Stimulated activated CD4-positive, alpha-beta T cell treated with anti-CD3 and anti-CD28 coated beads, Interleukin-12 subunit alpha, Interleukin-12 subunit beta, amount 100 ng/mL, for 24 hours (primary cell): ENCODE data around the gene SLC6A18.

ENCODE experiments used
- DNase-seq, 2 experiments: peaks; one replicate each; pipeline ENCODE4 v3.0.0-alpha.2; 2020; ENCODE audit warnings: low read depth in 2 of 2

The SLC6A18 gene

GRCh38 chr5:1186351-1187233 is 38.6 kb upstream of the SLC6A18 start:
- DNase-seq = no peak

GRCh38 chr5:1187234-1187949 is 37.8 kb upstream of the SLC6A18 start:
- no peak for DNase-seq

- DNase-seq = no peak
Measured at GRCh38 chr5:1187950-1188334, 37.2 kb upstream of the SLC6A18 start.

GRCh38 chr5:1188464-1188863 is 36.7 kb upstream of the SLC6A18 start:
- DNase-seq = no peak

- DNase-seq = no peak
Measured at GRCh38 chr5:1189269-1189668, 35.9 kb upstream of the SLC6A18 start.

- DNase-seq = no peak
Measured at GRCh38 chr5:1190278-1190677, 34.9 kb upstream of the SLC6A18 start.

- no peak for DNase-seq
Measured at GRCh38 chr5:1190837-1191239, 34.3 kb upstream of the SLC6A18 start.

- DNase-seq = no peak
Measured at GRCh38 chr5:1192971-1193590, 32.1 kb upstream of the SLC6A18 start.

GRCh38 chr5:1193591-1193985 is 31.6 kb upstream of the SLC6A18 start:
- no peak for DNase-seq

- DNase-seq = no peak
Measured at GRCh38 chr5:1194378-1194777, 30.8 kb upstream of the SLC6A18 start.

GRCh38 chr5:1195439-1195838 is 29.7 kb upstream of the SLC6A18 start:
- DNase-seq = no peak

- DNase-seq = no peak
Measured at GRCh38 chr5:1195916-1196315, 29.3 kb upstream of the SLC6A18 start.

GRCh38 chr5:1196562-1196961 is 28.6 kb upstream of the SLC6A18 start:
- DNase-seq = no peak

GRCh38 chr5:1197876-1198666 is 27.1 kb upstream of the SLC6A18 start:
- no peak for DNase-seq

GRCh38 chr5:1199340-1199648 is 25.9 kb upstream of the SLC6A18 start:
- DNase-seq = no peak

GRCh38 chr5:1199649-1200494 is 25.3 kb upstream of the SLC6A18 start:
- no peak for DNase-seq

- DNase-seq = no peak
Measured at GRCh38 chr5:1200495-1201326, 24.5 kb upstream of the SLC6A18 start.

- DNase-seq = no peak
Measured at GRCh38 chr5:1201327-1202025, 23.7 kb upstream of the SLC6A18 start, which contains the start of gene SLC6A19. Gene SLC6A19, plus strand, starts transcription at chr5:1201595. Its CDS starts 56 bp downstream, at chr5:1201651.

- DNase-seq = no peak
Measured at GRCh38 chr5:1202026-1202797, 23.0 kb upstream of the SLC6A18 start.
